Measurements from ENCODE around the gene ZNF485.

ZNF485 gene

DNA sequence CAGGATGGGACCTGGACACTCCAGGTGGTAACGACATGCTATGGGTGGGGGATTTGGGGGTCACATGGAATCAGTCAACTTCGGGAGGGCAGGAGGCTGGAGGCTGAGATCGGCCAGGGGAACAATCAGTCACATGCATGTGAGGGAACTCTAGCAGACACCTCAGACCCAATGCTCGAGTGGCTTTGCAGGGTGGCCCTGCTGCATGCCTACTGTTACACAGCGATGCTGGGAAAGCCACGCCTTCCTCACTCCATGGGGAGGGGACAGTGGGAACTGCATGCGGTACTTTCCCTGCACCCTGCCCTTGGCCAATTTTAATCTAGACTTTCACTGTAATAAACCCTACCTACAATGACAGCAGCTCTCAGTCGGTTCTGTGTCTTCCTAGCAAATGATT is 49.1 kb downstream of the ZNF485 start:
- no peaks in the 10 kb centered on the region for H3K36me3 ChIP-seq
- no peaks in the 10 kb centered on the region for H3K9me3 ChIP-seq
- no peak overlapping the region for H3K27ac ChIP-seq
- no peak overlapping the region for H3K4me3 ChIP-seq
- intact Hi-C loops (cut with DNase I; ENCODE audit: low total_unique reads) = no loop called here
- peaks cover 0 to 10% of the 10 kb centered on the region in 2 donors for H3K27me3 ChIP-seq
- TF ChIP-seq, protein P1, sequence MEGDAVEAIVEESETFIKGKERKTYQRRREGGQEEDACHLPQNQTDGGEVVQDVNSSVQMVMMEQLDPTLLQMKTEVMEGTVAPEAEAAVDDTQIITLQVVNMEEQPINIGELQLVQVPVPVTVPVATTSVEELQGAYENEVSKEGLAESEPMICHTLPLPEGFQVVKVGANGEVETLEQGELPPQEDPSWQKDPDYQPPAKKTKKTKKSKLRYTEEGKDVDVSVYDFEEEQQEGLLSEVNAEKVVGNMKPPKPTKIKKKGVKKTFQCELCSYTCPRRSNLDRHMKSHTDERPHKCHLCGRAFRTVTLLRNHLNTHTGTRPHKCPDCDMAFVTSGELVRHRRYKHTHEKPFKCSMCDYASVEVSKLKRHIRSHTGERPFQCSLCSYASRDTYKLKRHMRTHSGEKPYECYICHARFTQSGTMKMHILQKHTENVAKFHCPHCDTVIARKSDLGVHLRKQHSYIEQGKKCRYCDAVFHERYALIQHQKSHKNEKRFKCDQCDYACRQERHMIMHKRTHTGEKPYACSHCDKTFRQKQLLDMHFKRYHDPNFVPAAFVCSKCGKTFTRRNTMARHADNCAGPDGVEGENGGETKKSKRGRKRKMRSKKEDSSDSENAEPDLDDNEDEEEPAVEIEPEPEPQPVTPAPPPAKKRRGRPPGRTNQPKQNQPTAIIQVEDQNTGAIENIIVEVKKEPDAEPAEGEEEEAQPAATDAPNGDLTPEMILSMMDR (IDR thresholded peaks at IDR 0.05) = no peak
- no peaks in the 10 kb centered on the region for H3K4me1 ChIP-seq
- DNase-seq = no peak

DNA sequence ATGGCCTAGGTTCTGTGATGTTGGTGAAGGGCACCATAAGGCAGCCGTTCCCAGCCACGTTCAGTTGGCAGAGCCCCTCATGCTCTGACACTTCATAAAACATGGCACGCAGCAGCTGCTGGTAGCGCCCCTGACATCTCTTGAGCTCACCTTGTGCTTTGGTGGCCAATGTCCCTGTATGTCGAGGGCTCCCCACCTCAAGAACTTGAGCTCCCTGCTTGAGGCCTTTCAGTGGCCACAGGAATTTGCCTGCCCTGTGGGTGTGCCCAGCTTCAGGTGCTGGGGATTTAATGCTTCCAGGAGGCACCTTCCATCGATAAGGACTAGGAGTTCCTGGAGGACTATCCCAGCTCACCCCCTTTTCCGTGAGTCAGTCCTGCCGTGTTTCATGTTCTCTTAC is 52.0 kb downstream of the ZNF485 start:
- Histone ChIP-seq H3K36me3 (no peaks in the 10 kb centered on the region), H3K27ac (no peak overlapping the region), H3K4me1 (no peaks in the 10 kb centered on the region), H3K4me3 (no peak overlapping the region), H3K9me3 (no peaks in the 10 kb centered on the region), H3K27me3 (peaks cover 0 to 8% of the 10 kb centered on the region in 2 donors)
- DNase-seq = no peak
- intact Hi-C loops (cut with DNase I; ENCODE audit: low total_unique reads) = no loop called here
- TF ChIP-seq, protein P1 (IDR thresholded peaks at IDR 0.05) = no peak

DNA sequence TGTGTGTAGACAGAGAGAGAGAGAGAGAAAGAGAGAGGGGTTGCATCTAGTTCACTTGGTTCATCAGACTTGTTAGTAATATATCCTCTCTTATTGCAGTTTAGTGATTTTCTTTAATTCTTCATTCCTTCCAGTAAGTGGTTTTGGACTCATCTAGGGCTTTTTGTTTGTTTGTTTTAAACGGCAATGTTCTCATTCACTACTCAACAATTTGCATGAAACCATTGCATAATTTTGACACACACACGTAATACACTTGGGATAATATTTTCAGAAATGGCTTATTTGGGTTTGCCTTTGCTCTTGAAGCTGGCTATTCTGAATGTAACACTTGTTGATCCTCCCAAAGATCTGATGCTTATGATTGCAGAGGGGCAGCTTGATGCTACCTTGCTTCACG is 58.8 kb downstream of the ZNF485 start:
- Histone ChIP-seq H3K4me1 (peaks cover 0 to 7% (median 3%) of the 10 kb centered on the region in 4 donors), H3K9me3 (no peaks in the 10 kb centered on the region), H3K4me3 (no peak overlapping the region), H3K27me3 (peaks cover 0 to 21% of the 10 kb centered on the region in 2 donors), H3K27ac (no peak overlapping the region), H3K36me3 (no peaks in the 10 kb centered on the region)
- intact Hi-C loops (cut with DNase I; ENCODE audit: low total_unique reads) = no loop called here
- TF ChIP-seq, protein P1 (IDR thresholded peaks at IDR 0.05) = no peak
- DNase-seq = no peak

DNA sequence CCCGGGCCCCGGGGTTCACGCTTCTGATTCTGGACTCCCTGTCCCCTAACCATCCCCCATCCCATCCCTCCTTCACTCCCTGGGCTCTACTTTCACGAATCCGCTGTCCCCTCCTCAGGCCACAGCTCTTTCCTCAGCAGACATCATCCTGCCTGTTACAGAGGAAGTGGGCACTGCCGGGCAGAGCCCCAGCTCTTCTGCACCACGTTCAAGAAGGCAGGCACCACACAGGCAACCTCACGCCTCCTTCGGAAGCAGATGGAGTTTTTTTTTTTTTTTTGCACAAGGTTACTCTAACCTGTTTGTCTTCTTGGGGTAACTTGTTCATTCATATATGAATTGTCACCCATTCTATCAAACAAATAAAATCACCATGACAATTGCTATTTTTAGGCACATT is 60.3 kb downstream of the ZNF485 start:
- Histone ChIP-seq H3K4me3 (no peak overlapping the region), H3K4me1 (peaks cover 0 to 7% (median 3%) of the 10 kb centered on the region in 4 donors), H3K27me3 (peaks cover 0 to 26% of the 10 kb centered on the region in 2 donors), H3K27ac (no peak overlapping the region), H3K9me3 (no peaks in the 10 kb centered on the region), H3K36me3 (no peaks in the 10 kb centered on the region)
- no peak for DNase-seq
- TF ChIP-seq, protein P1 (IDR thresholded peaks at IDR 0.05) = no peak
- intact Hi-C loops (cut with DNase I; ENCODE audit: low total_unique reads) = no loop called here

DNA sequence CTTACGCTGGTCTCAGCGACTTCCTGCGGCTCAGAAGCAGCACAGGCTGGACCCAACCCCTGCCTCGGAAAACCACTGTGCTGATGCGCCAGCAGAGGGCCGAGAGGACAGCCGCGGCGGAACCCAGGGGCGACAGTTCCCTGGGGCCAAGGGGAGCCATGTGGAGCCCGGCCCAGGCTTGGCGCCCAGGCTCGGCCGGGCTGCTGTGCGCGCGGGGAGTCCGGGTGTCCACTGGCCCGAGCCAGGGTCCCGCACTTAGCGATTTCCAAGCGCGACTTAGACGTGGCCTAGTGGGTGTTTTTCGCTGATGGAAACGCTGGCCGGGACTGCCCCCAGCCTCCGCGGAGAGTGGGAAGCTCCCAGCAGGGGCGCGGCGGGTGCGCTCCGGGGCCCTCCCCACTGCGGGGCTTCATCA is 61.1 kb downstream of the ZNF485 start:
- DNase-seq = no peak
- intact Hi-C loops (cut with DNase I; ENCODE audit: low total_unique reads) = no loop called here

More for the DNA sequence above, 61.1 kb downstream of the ZNF485 start:
- peak overlapping the region in 1 of 2 donors; percentile 43 for H3K4me3 ChIP-seq
- TF ChIP-seq, protein P1 (IDR thresholded peaks at IDR 0.05) = no peak
- no peaks in the 10 kb centered on the region for H3K9me3 ChIP-seq
- H3K36me3 ChIP-seq = no peaks in the 10 kb centered on the region
- H3K27ac ChIP-seq = no peak overlapping the region
- peaks cover 0 to 26% of the 10 kb centered on the region in 2 donors for H3K27me3 ChIP-seq
- H3K4me1 ChIP-seq = peaks cover 0 to 9% (median 5%) of the 10 kb centered on the region in 4 donors
